Lung (tissue), 12 donors: ENCODE measurements around the gene DIAPH1. TPM values are rescaled to one million over a fixed set of nuclear protein-coding genes. Genes with fewer than 3 reads are reported as not detected.
A peak's percentile ranks its signal among the peaks of the same experiment; 100 is the strongest.

Source experiments
- ATAC-seq: fragments of 200-7000 bp; cut with Tn5 transposase; one replicate; pipeline ENCODE4 v1.9.1; 2020; ENCODE audit warnings: moderate number of reproducible peaks; ENCODE audit not compliant: insufficient read depth, low FRiP score
- DNase-seq, 3 donors: peaks; one replicate each; pipeline ENCODE4 v3.0.0-alpha.2; 2013 to 2017
- H3K27ac ChIP-seq, 2 donors: one replicate each; pipeline ENCODE4 v1.5.1; 2013; ENCODE audit warnings: mild to moderate bottlenecking in 2 of 2, moderate library complexity in 2 of 2, control low read depth in 1 of 2, inconsistent platforms in 1 of 2, low read depth in 1 of 2, low read length in 1 of 2
- H3K27me3 ChIP-seq, 3 donors: one replicate each; pipeline ENCODE4 v1.5.1; 2013; ENCODE audit warnings: low read length in 2 of 3; ENCODE audit not compliant: control insufficient read depth in 3 of 3, insufficient read depth in 3 of 3
- H3K36me3 ChIP-seq, 4 donors: one replicate each; pipeline ENCODE4 v1.5.1; 2013; ENCODE audit warnings: low read length in 4 of 4, mild to moderate bottlenecking in 1 of 4, moderate library complexity in 1 of 4; ENCODE audit not compliant: control insufficient read depth in 4 of 4, insufficient read depth in 4 of 4
- H3K4me1 ChIP-seq, 5 donors: one replicate each; pipeline ENCODE4 v1.5.1; 2013; ENCODE audit warnings: low read length in 5 of 5, mild to moderate bottlenecking in 2 of 5, moderate library complexity in 1 of 5; ENCODE audit not compliant: control insufficient read depth in 5 of 5, insufficient read depth in 5 of 5
- H3K4me3 ChIP-seq: one replicate; pipeline ENCODE4 v1.5.1; 2013; ENCODE audit warnings: mild to moderate bottlenecking, control low read depth, moderate library complexity
- H3K9ac ChIP-seq, 2 donors: one replicate each; pipeline ENCODE4 v1.5.1; 2013; ENCODE audit warnings: low read length in 2 of 2, control low read depth in 1 of 2; ENCODE audit not compliant: insufficient read depth in 1 of 2
- H3K9me3 ChIP-seq, 4 donors: one replicate each; pipeline ENCODE4 v1.5.1; 2013; ENCODE audit warnings: low read length in 3 of 4, mild to moderate bottlenecking in 1 of 4, moderate library complexity in 1 of 4; ENCODE audit not compliant: control insufficient read depth in 4 of 4, insufficient read depth in 3 of 4
- WGBS, 2 donors: extraction: QIAGEN DNeasy Blood & Tissue Kit; methylation state at CpG; one replicate each; pipeline ENCODE4 v1.1.7; 2013; 5-methylcytosine and 5-hydroxymethylcytosine counted together
- polyA plus RNA-seq, 2 donors: library from polyadenylated mRNA; stranded (reverse); fragments of 200-250 nt; gene quantifications; one replicate each; pipeline ENCODE4 v1.2.1, GENCODE V29; 2013
- total RNA-seq, 2 donors: library from RNA; depleted of rRNA in 1 of 2; stranded (reverse); fragments of >200 nt in 1 of 2; gene quantifications; one replicate each; pipeline ENCODE4 v1.2.1, GENCODE V29; 2014 to 2021
- TF ChIP-seq, protein P1 (sequence below): IDR thresholded peaks from 2 replicates; pipeline ENCODE4 v1.5.1; 2012; ENCODE audit warnings: mild to moderate bottlenecking; ENCODE audit errors: control extremely low read depth, extremely low read depth
- donor health status: control.
- donor health status: control.
- donor health status: Bipolar disorder and iron deficiency.
- donor health status: healthy.
- donor health status: DM: yes; HTN: yes; CAD: no.

DIAPH1 gene
- total and polyA plus RNA-seq, 4 donors, result 41.7 to 151 (median 64.4) TPM

DNA sequence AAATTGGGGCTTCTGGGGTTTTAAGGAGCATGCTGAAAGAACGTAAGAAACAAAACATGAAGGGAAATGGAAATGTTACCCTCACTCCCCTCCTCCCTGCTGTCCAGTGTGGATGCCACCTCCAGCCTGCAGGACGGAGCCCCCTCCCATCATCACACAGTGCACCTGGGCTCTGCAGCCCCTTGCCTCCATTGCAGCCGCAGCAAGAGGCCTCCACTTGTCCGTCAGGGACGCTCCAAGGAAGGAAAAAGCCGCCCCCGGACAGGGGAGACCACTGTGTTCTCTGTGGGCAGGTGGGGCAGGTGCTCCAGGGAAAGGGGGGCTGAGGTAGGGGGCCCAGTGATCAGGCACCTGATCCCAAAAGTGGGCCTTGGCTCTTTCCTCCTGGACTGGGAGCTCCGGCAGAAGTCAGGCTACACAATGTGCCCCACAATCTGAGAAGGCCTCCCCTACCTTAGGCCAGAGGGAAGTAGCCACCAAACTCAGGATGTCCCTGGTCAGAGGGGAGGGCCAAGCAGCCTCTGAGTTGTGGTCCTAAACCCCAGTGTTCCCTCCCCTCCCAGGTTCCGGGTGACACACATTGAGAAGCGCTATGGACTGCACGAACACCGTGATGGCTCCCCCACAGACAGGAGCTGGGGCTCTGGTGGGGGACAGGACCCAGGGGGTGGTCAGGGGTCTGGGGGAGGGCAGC is 20.7 kb upstream of the DIAPH1 start:
- H3K4me3 ChIP-seq, result no peak overlapping the region
- WGBS, 2 donors, result 91 to 95% methylated on average over 12 of the region's 12 CpGs
- peaks cover 0 to 8% (median 5%) of the 10 kb centered on the region in 4 donors for H3K36me3 ChIP-seq
- TF ChIP-seq, protein P1, sequence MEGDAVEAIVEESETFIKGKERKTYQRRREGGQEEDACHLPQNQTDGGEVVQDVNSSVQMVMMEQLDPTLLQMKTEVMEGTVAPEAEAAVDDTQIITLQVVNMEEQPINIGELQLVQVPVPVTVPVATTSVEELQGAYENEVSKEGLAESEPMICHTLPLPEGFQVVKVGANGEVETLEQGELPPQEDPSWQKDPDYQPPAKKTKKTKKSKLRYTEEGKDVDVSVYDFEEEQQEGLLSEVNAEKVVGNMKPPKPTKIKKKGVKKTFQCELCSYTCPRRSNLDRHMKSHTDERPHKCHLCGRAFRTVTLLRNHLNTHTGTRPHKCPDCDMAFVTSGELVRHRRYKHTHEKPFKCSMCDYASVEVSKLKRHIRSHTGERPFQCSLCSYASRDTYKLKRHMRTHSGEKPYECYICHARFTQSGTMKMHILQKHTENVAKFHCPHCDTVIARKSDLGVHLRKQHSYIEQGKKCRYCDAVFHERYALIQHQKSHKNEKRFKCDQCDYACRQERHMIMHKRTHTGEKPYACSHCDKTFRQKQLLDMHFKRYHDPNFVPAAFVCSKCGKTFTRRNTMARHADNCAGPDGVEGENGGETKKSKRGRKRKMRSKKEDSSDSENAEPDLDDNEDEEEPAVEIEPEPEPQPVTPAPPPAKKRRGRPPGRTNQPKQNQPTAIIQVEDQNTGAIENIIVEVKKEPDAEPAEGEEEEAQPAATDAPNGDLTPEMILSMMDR, result no peak
- peaks cover 0 to 15% (median 14%) of the 10 kb centered on the region in 3 donors for H3K27me3 ChIP-seq
- ATAC-seq (no peak), DNase-seq (no peak)
- H3K9ac ChIP-seq, result no peak overlapping the region
- H3K9me3 ChIP-seq, result no peaks in the 10 kb centered on the region
- peaks cover 0 to 23% (median 8%) of the 10 kb centered on the region in 5 donors for H3K4me1 ChIP-seq
- no peak overlapping the region for H3K27ac ChIP-seq

DNA sequence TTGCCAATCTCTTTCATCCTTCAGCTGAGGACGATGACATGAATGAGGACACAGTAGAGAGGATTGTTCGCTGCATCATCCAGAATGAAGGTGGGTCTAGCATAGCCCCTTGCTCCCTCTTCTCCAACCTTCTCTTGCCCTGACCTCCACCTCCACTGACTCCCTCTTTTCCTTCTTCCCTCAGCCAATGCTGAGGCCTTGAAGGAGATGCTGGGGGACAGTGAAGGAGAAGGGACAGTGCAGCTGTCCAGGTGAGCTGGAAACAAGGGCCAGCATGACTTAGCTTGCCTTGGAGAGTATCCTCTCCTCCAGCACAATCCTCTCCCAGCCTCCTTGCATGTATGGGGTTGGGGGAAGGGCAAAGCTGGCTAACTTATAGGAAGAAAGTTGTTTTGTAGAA is 20.0 kb upstream of the DIAPH1 start:
- Histone ChIP-seq H3K36me3 (peaks cover 0 to 6% (median 5%) of the 10 kb centered on the region in 4 donors), H3K9ac (no peak overlapping the region), H3K4me1 (peaks cover 0 to 23% (median 8%) of the 10 kb centered on the region in 5 donors), H3K27ac (no peak overlapping the region), H3K4me3 (no peak overlapping the region), H3K9me3 (no peaks in the 10 kb centered on the region), H3K27me3 (peaks cover 0 to 15% (median 14%) of the 10 kb centered on the region in 3 donors)
- 94 to 99% methylated on average over 2 of the region's 2 CpGs for whole genome bisulfite sequencing, 2 donors
- ATAC-seq (no peak), DNase-seq (no peak)
- TF ChIP-seq, protein P1, result no peak

DNA sequence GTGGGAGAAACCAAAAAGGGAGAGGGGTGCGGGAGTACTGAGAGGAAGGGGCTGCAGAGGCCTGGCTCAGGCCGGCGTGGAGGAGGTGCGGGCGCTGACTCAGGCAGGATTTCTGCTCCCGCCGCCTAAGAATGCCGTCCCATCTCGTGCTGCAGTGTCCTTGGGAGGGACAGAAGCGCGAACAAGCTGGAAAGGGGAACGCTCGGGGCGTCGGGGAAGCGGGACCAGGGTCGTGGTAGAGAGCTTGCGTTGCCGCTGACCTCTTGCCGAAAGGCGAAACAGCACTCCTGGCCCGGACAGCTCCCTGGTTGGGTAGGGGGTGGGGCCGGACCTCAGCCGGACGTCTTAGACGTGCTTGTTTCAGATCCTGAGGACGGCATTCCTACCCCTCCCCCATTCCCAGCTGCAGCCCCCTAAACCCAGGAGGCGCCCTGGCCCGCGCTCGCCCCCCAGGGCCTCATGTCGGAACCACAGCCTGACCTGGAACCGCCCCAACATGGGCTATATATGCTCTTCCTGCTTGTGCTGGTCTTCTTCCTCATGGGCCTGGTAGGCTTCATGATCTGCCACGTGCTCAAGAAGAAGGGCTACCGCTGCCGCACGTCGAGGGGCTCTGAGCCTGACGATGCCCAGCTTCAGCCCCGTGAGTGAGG is 19.1 kb upstream of the DIAPH1 start:
- DNase-seq, result peak; percentile 59 to 74 (median 74)
- H3K36me3 ChIP-seq, result peaks cover 0 to 6% (median 6%) of the 10 kb centered on the region in 4 donors
- no peak overlapping the region for H3K27ac ChIP-seq
- H3K9ac ChIP-seq, result no peak overlapping the region
- H3K4me1 ChIP-seq, result peaks cover 0 to 23% (median 8%) of the 10 kb centered on the region in 5 donors
- ATAC-seq, result peak; percentile 14
- H3K27me3 ChIP-seq, result peaks cover 0 to 15% (median 14%) of the 10 kb centered on the region in 3 donors
- TF ChIP-seq, protein P1, result no peak
- no peaks in the 10 kb centered on the region for H3K9me3 ChIP-seq
- 4 to 5% methylated on average over 40 of the region's 40 CpGs for WGBS, 2 donors
- peak overlapping the region; percentile 77 for H3K4me3 ChIP-seq
